LHCN-M2 (cell line): ENCODE results near the gene ERVV-1. TPM values are rescaled to one million over a fixed set of nuclear protein-coding genes. Genes with fewer than 3 reads are reported as not detected.
"Not testable (repeated sequence)": the region's sequence is repeated elsewhere in the genome, so short reads cannot be mapped to it uniquely, and the experiment has no call there.

Experiments used
- DNase-seq: peaks from one replicate; pipeline ENCODE4 v3.0.0-alpha.2; 2012; ENCODE audit warnings: low read depth
- total RNA-seq: library from RNA; depleted of rRNA; stranded (reverse); fragments of >200 nt; gene quantifications from 2 replicates; pipeline ENCODE4 v1.2.3, GENCODE V29; 2014; rRNA removed

The ERVV-1 gene
- total RNA-seq, 1 experiment from 2014 or later, result not detected

GRCh38 chr19:53015730-53016129 is 2.0 kb downstream of the ERVV-1 start:
- DNase-seq, result no peak

GRCh38 chr19:53019684-53020083 is 6.0 kb downstream of the ERVV-1 start:
- DNase-seq, result no peak

- DNase-seq, result not testable (repeated sequence)
Measured at GRCh38 chr19:53028306-53028705, 14.6 kb downstream of the ERVV-1 start.

GRCh38 chr19:53034054-53034453 is 20.3 kb downstream of the ERVV-1 start:
- no peak for DNase-seq

- no peak for DNase-seq
Measured at GRCh38 chr19:53034948-53035675, 21.4 kb downstream of the ERVV-1 start.

- peak; percentile 58 for DNase-seq
Measured at GRCh38 chr19:53037101-53038097, 23.7 kb downstream of the ERVV-1 start.

- no peak for DNase-seq
Measured at GRCh38 chr19:53041366-53041765, 27.6 kb downstream of the ERVV-1 start.

- DNase-seq, result no peak
Measured at GRCh38 chr19:53045536-53045935, 31.8 kb downstream of the ERVV-1 start.

GRCh38 chr19:53047379-53047778 is 33.7 kb downstream of the ERVV-1 start:
- no peak for DNase-seq

GRCh38 chr19:53055117-53055516 is 41.4 kb downstream of the ERVV-1 start:
- no peak for DNase-seq

- DNase-seq, result peak; percentile 8
Measured at GRCh38 chr19:53057904-53058580, 44.3 kb downstream of the ERVV-1 start.

Other genes starting within 250 kb of the ERVV-1 start
- gene ZNF600, start 227.1 kb upstream of the ERVV-1 start, total RNA-seq, result 3.5 and 4.5 TPM in 2 replicates
- 14.1 and 18.5 TPM in 2 replicates for gene ZNF28, start 192.3 kb upstream of the ERVV-1 start, total RNA-seq
- gene ZNF468, start 156.3 kb upstream of the ERVV-1 start, total RNA-seq, result 24.2 and 25.8 TPM in 2 replicates
- gene ZNF320, start 116.3 kb upstream of the ERVV-1 start, total RNA-seq, result 1.8 and 5.1 TPM in 2 replicates
- 0.83 and 0.92 TPM in 2 replicates for gene ZNF888, start 90.5 kb upstream of the ERVV-1 start, total RNA-seq
- 9.9 and 11.2 TPM in 2 replicates for gene ZNF816, start 51.0 kb upstream of the ERVV-1 start, total RNA-seq
- not detected in 2 replicates for gene ERVV-2, start 30.8 kb downstream of the ERVV-1 start, total RNA-seq
- 19.0 and 20.6 TPM in 2 replicates for gene ZNF160, start 89.5 kb downstream of the ERVV-1 start, total RNA-seq
- gene ZNF415, start 119.0 kb downstream of the ERVV-1 start, total RNA-seq, result 2.4 and 2.9 TPM in 2 replicates
- 4.2 and 5.6 TPM in 2 replicates for gene ZNF347, start 145.1 kb downstream of the ERVV-1 start, total RNA-seq
- gene ZNF665, start 179.4 kb downstream of the ERVV-1 start, total RNA-seq, result 0.11 TPM in 1 of 2 replicates, not detected in the other
- gene ZNF677, start 241.0 kb downstream of the ERVV-1 start, total RNA-seq, result 4.2 and 6.7 TPM in 2 replicates
- not detected in 2 replicates for gene VN1R2, start 244.4 kb downstream of the ERVV-1 start, total RNA-seq